Measurements from ENCODE around the gene EXOC4.

- TF ChIP-seq POLR2A (IDR thresholded peaks at IDR 0.05) = no peak
- TF ChIP-seq CTCF (IDR thresholded peaks at IDR 0.05) = no peak
Measured at GRCh38 chr7:133783276-133783675, 530.4 kb downstream of the EXOC4 start.

Measured in ovary (tissue), 3 donors.